Measurements from ENCODE around the gene TTLL5. TPM values are rescaled to one million over a fixed set of nuclear protein-coding genes. Genes with fewer than 3 reads are reported as not detected.
"Not testable (repeated sequence)": the region's sequence is repeated elsewhere in the genome, so short reads cannot be mapped to it uniquely, and the experiment has no call there.

TTLL5 gene
- total RNA-seq, 1 experiment from 2014 or later = 15.2 TPM

DNA sequence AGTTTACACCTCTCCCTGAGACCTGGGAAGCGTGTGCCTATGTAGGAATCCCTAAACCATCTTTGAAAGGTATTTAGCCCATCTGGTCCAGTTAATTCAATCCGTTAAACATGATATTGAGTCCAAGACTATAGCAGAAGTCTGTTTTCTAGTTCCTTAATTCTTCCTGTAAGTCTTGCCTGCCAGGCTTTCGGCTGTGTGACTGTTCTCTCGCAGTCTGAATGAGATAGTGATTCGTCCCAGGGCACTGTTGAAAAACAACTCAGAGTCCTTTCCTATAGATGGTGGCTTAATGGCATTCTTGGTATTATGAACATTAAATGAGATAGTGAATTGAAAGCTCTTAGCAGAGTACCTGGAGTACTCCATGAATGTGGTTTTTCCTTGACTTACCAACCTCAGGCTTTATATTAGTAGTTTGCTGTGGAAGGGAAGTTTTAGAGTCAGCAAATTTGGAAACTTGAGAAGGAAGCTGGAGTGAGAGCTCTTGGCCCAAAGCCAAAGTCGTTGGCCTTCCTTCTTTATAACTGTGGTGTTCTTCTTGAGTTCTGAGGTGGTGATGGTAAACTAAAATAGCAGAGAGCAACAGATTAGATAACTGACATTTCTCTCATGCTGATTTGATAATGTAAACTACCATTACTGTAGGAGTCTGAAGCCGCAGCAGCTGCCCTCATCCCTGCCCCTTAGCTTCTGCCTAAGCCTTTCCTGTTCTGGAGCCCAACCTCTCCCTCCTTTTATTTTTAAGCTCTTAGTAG, 244.3 kb downstream of the TTLL5 start:
- DNase-seq (ENCODE audit: extremely low read depth, low read depth) = no peak

DNA sequence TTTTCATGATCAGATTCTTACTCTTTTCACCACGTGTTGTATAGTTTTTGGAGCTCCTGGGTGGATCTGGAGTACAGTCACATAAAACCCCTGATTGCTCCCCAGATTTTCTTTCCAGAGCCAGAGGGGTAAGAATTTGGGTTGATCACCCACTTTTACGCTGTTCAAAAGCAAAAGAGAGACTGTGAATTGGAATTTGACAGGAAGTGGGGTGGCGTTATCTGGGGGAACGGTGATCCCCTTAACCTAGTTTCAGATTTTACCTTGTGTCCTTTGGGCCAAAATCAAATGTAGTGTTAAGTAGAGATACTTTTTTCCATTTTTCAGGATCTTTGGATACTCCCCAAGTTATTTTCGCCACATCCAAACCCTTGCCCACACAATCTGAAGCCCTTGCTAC, 245.2 kb downstream of the TTLL5 start:
- no peak for DNase-seq (ENCODE audit: extremely low read depth, low read depth)

DNA sequence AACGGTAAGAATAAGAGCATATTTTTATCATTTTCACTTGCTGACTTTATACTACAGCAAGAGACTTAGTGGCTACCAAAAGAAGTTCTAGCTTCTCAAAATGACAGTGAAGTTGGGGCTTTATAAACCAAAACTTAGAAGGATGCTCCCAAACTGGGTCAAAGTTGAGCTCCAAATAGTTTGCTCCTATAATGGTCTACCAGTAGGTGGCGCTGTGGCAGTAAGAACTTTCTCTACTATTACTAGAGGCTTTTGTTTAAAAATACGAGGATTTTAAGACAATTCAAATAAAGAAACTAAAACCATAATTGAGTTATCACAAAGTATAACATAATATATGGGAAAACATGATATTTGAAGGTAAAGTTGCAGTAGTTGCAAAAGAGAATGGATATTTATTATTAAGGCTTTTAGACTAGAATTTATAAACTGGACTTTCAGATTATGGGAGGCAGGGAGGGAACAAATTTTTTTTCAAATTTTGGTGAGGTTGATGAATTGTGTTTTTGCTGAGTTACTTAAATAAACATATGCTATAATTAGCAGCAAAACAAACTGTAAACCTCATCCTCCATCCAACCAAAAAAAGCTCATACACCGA, 245.7 kb downstream of the TTLL5 start:
- peak; percentile 54 for DNase-seq (ENCODE audit: extremely low read depth, low read depth)

DNA sequence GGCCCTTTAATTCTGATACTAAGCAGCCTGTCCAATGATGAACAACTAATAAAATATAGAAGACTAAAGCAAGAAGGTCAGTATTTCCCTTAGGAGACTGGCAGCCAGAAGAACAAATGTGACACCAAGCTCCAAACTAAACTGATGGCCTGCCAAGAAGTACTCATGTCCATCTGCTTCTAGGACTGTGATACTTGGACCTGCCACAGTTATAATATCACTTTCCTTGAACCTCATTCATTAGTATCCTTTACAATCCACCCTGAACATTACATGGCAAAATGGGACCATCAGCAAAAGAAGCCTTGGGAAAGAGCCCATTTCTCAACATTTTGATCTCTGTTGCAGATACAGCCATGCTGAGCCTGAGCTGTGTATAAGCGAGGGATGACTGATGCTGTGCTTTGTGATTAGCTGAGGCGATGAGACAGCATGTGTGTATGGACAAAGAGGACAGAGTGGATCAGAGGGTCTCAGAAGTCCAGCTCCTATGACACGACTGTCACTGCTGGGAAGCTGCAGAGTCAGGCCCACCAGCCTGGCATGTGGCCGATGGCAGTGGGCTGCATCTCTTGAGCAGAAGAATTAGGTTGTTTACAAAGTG, 246.8 kb downstream of the TTLL5 start:
- no peak for DNase-seq (ENCODE audit: extremely low read depth, low read depth)

DNA sequence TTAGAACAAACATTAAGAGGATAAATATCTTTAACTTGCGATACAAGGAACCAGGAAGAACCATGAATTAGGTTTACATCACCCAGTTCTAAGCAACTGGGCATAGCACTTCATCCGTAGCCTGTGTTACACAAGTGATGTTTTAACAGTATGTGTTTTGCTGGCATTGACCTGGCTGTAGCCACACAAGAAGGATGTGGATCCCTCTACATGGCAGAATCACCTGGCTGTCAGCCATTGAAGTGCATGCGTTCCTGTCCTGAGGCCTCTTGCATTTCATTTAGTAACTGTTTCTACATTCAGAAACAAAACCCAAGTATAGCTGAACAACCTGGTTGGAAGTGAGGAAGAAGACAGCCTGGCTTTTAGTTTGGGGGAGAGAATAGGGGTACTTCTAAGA, 248.6 kb downstream of the TTLL5 start:
- no peak for DNase-seq (ENCODE audit: extremely low read depth, low read depth)

DNA sequence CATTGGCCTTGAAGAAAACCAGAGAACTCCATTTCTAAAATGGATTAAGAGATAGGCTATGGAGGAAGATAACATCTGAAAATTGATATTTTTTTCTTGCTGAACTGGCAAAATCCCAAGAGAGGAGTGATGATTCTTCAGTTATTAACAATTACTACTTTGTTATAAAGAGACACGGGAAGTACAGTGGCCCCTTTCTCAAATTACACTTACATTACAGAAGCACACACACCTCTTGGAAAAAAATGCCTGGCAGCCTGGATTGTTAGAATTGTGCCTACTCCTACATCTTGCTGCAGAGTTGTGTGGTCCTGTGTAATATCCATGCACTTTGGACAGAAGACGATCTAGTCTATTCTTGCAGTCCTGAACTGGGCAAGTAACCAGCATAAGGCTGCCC, 249.0 kb downstream of the TTLL5 start:
- DNase-seq (ENCODE audit: extremely low read depth, low read depth) = no peak

DNA sequence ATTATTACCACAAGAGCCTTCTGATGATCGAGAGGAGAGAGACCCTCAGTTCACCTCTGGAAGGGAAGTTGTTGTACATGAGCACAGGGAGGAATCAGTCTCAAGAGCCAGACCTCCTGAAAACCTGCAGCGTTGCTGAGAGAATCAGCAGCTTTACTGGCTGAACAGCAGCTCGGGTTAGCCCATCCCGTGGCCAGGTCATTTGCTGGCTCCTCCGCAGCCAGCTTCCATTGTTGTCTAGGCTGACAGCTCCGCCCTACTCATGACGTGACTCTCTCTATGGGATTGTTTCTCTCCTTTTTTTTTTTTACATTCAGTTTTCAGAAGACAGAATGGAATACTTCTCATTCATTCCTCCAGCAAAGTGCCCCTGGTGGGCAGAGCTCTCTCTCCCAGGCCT, 250.8 kb downstream of the TTLL5 start:
- no peak for DNase-seq (ENCODE audit: extremely low read depth, low read depth)

DNA sequence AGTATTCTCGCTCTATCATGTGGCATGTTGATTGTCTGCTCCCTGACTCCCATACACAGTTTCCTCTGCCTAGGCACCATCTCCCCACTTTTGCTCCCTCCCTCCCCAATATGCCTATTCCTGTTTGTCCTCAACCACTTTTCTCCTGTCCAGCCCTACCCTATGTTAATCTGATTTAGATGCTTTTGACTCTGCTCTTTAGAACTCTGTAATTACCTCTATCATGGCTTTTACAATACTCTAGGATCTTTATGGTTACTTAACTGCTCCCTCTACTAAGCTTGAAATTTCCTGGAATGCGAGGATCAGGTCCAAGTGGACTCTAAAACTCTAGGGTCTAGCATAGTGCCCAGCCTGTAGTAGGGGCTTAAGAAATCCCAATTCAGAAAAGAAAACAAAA, 252.1 kb downstream of the TTLL5 start:
- no peak for DNase-seq (ENCODE audit: extremely low read depth, low read depth)

DNA sequence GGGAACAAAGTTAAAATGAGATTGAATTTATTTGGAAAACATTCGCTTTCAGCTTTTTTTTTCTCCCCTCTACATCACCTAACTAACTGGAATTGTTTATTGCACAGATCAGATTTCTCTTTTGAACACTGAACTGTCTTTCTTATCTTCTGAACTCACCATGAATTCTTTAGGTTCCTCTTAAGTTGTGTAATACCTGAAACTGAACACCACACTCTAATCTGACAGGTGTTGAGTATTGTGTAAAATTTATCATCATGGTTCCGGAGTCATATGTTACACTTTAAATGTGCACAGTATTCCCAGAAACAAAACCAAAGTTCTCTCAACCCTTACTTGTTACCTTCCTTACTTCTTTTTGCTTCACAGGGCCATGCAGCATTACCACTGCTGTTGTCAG, 254.0 kb downstream of the TTLL5 start:
- DNase-seq (ENCODE audit: extremely low read depth, low read depth) = no peak

DNA sequence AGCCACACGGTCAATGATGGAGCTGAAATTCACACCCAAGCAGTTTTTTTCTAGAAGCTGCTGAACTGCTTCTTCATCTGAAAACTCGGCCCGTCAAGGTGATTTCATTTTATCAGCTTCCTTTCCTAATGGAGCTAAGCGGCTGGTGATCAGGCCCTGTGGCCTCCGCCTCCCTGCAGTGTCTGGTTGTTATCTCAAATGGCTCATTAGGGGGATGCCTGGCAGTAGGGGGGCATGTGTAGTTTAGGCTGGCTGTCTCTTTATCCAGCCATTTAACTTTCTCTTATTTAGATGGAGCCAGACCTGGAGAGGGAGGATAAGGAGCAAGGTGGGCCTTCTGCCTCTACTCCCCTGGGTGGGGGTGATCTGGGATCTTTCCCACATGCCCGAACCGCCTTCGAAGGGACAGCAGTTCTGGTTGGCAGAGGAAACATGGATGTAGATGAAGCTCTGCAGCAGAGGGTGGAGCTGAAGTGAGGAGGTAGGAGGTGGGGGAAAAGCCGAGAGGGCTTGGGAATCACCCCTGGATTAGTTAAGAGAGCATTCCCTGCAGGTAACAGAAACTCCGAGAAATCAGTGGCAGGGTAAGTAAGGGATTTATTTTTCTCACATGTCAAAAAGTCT, 256.4 kb downstream of the TTLL5 start:
- DNase-seq (ENCODE audit: extremely low read depth, low read depth) = no peak

DNA sequence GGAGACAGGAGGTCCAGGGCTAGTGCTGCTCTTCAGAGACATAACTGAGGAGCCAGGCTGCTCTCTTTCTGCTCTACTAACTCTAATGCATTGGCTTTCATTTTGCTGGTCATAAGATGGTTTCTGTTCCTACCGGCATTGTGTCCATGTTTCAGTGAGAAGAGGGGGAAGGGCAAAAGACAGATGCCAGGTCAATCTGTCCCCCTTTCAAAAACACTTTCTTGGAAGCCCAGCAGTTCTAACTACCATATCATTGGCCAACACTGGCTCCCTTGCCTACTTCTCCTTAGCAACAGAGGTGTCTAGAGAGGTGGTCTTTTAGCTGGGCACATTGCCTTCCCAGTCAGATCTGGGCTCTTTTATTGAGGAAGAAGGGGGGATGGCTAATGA, 256.9 kb downstream of the TTLL5 start:
- no peak for DNase-seq (ENCODE audit: extremely low read depth, low read depth)

DNA sequence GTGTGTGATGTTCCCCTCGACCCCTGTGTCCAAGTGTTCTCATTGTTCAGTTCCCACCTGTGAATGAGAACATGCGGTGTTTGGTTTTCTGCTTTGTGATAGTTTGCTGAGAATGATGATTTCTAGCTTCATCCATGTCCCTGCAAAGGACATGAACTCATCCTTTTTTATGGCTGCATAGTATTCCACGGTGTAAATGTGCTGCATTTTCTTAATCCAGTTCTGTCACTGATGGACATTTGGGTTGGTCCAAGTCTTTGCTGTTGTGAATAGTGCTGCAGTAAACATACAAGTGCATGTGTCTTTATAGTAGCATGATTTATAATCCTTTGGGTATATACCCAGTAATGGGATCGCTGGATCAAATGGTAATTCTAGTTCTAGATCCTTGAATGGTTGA, 259.4 kb downstream of the TTLL5 start:
- not testable (repeated sequence) for DNase-seq (ENCODE audit: extremely low read depth, low read depth)

DNA sequence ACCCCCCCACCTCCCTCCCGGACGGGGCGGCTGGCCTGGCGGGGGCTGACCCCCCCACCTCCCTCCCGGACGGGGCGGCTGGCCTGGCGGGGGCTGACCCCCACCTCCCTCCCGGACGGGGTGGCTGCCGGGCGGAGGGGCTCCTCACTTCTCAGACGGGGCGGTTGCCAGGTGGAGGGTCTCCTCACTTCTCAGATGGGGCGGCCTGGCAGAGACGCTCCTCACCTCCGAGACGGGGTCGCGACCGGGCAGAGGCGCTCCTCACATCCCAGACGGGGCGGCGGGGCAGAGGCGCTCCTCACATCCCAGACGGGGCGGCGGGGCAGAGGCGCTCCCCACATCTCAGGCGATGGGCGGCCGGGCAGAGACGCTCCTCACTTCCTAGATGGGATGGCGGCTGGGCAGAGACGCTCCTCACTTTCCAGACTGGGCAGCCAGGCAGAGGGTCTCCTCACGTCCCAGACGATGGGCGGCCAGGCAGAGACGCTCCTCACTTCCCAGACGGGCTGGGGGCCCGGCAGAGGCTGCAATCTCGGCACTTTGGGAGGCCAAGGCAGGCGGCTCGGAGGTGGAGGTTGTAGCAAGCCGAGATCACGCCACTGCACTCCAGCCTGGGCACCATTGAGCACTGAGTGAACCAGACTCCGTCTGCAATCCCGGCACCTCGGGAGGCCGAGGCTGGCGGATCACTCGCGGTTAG, 264.2 kb downstream of the TTLL5 start:
- not testable (repeated sequence) for DNase-seq (ENCODE audit: extremely low read depth, low read depth)

DNA sequence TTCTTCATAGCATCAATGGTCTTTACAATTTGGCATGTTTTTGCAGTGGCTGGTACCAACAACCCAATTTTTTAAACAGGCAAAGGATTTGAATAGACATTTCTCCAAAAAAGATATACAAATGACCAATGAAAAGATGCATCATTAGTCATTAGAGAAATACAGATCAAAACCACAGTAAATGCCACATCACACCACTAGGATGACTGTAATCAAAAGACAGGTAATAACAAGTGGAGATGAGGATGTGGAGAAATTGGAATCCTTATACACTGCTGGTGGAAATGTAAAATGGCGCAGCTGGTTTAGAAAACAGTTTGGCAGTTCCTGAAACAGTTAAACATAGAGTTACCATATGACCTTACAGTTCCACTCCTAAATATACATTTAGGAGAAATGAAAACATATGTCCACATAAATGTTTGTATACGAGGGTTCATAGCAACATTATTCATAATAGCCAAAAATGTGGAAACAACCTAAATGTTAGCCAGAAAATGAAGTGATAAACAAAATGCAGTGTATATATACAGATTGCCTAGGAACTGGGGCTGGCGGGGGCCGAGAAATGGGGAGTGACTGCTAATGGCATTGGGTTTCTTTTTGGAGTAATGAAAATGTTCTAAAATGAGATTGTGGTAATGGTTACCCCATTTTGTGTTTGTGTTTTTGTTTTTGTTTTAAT, 265.5 kb downstream of the TTLL5 start:
- no peak for DNase-seq (ENCODE audit: extremely low read depth, low read depth)

DNA sequence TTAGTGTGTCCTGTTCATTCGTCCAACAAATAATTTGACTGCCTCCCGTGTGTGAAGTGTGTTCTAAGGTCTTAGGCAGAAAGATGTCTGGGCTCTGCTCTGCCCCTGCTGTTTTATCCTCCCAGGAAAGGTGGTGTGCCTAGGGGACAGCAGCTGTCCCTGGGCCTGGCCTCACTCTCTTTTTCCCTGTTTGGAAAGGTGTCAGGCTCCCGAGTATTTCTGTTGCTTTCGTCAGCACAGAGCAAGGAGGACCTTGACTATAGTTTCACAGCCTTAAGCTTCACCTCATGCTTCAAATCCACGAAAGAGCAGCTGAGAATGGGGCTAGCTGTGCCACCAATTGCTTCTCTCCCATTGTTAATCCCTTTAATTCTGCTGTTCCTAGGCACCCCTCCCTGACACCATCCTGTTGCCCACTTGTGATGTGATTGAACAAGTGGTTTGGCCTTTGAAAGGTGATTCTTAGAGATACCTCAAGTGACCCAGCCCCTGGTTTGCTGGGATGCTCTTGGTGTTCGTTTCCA, 266.6 kb downstream of the TTLL5 start:
- no peak for DNase-seq (ENCODE audit: extremely low read depth, low read depth)

DNA sequence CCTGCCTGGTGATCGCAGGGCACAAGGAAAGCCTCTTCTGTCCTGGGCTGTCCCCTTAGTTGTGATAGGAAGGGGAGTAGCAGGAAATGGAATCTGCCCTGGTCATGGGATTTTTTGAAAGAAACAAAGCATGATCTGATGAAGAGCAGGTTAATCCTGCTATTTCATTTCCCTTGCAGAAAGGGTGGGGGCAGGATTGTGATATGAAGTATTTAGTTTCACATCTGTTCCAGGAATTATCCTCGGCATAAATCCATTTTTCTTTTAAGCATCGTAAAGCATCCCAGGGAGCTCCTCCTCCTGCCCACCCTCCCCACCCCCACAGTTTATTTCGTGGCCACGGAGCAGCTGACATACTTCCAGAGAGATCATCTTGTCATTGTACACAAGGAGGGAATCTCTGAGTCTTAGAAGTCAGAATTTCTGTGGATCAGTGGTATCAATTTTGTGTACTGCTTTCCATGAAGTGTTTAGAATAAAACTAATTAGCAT, 267.7 kb downstream of the TTLL5 start:
- no peak for DNase-seq (ENCODE audit: extremely low read depth, low read depth)

DNA sequence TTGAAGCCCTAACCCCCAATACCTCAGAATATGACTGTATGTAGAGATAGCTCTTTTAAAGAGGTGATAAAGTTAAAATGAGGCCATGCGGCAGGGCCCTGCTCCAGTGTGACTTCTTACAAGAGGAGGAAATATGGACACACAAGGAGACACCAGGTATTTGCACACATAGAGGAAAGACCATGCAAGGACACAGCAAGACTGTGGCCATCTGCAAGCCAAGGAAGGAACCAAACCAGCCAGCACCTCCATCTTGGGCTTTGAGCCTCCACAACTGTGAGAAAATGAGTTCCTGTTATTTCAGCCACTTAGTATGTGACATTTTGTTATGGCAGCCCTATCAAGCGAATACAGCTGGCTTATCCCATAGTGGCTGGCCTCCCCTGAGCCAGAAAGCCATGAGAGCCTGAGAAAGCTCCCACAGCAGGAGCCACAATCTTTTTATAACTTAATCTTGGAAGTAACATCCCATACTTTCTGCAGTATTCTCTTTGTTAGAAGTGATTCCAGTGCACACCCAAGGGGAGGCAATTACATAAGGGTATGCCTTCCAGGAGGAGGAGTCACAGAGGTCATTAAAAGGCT, 272.8 kb downstream of the TTLL5 start:
- no peak for DNase-seq (ENCODE audit: extremely low read depth, low read depth)

DNA sequence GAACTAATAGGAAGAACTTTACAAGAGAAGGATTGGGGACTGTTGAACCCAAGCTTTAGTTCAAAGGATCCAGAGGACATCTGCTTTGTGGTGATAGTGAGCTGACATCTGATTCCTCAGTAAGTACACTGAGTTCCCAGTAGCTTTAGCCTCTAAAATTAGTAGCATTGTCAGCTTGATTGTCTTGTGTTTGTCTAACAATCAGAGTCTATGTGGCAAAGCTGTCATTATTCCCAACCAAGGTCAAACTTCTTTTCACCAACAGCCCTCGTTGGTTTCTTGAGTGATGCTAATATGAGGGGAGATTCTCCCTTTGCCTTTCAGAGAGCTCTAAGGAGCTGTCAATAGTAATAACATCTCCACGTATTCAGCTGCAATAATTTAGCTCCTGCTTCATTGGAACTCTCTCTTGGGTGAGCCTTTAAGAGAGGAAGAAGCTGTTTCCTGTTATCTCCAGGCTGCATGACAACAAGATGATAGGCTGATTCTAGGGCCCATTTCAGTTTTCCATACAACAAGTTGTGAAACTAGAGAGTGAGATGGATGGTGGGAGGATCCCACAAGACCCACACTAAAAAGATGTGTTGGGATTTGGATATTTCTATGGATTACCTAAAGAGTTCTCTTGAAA, 274.1 kb downstream of the TTLL5 start:
- no peak for DNase-seq (ENCODE audit: extremely low read depth, low read depth)

DNA sequence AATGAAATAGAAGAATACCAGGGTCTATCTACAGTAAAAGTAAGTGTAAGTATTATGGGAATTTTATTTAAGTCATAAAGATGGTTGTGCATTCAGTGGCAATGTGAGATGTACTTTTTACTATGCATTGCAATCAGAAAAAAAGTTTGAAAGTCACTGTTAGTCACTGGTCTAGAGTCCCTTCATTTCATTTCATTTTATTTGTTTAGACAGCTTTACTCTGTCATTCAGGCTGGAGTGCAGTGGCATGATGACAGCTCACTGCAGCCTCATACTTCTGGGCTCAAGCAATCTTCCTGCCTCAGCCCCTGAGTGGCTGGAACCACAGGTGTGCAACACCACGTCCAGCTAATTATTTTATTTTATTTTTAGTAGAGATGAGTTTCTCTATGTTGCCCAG, 278.2 kb downstream of the TTLL5 start:
- DNase-seq (ENCODE audit: extremely low read depth, low read depth) = no peak
